Umbilical cord (tissue), 2 donors: Measurements from ENCODE around the gene LENEP. TPM values are rescaled to one million over a fixed set of nuclear protein-coding genes. Genes with fewer than 3 reads are reported as not detected.
A peak's percentile ranks its signal among the peaks of the same experiment; 100 is the strongest.

ENCODE experiments used
- DNase-seq: peaks from one replicate; pipeline ENCODE4 v3.0.0-alpha.2; 2015; ENCODE audit warnings: low spot score
- total RNA-seq: library from RNA; depleted of rRNA; stranded (reverse); fragments of >200 nt; gene quantifications from one replicate; pipeline ENCODE4 v1.2.3, GENCODE V29; 2014; ENCODE audit warnings: low replicate concordance; ENCODE audit not compliant: insufficient read depth

Gene LENEP
- total RNA-seq, 1 donor from 2014 or later: not detected

GRCh38 chr1:155010211-155010918, 17.0 kb downstream of the LENEP start:
- no peak for DNase-seq

GRCh38 chr1:155011004-155011416, 17.6 kb downstream of the LENEP start:
- no peak for DNase-seq

GRCh38 chr1:155011437-155012025, 18.1 kb downstream of the LENEP start:
- DNase-seq: no peak

- DNase-seq: peak; percentile 91
Observed at GRCh38 chr1:155012026-155012546, 18.7 kb downstream of the LENEP start.

- DNase-seq: no peak
Observed at GRCh38 chr1:155012776-155013602, 19.6 kb downstream of the LENEP start.

- no peak for DNase-seq
Observed at GRCh38 chr1:155013632-155014031, 20.2 kb downstream of the LENEP start.

GRCh38 chr1:155014709-155015508, 21.5 kb downstream of the LENEP start:
- no peak for DNase-seq

GRCh38 chr1:155015527-155016230, 22.3 kb downstream of the LENEP start:
- DNase-seq: no peak

GRCh38 chr1:155016231-155016831, 22.9 kb downstream of the LENEP start:
- DNase-seq: no peak

GRCh38 chr1:155017041-155017945, 23.9 kb downstream of the LENEP start:
- peak; percentile 93 for DNase-seq

- DNase-seq: no peak
Observed at GRCh38 chr1:155017946-155018316, 24.5 kb downstream of the LENEP start.

GRCh38 chr1:155018617-155019348, 25.4 kb downstream of the LENEP start:
- no peak for DNase-seq

- no peak for DNase-seq
Observed at GRCh38 chr1:155019377-155020245, 26.2 kb downstream of the LENEP start.

- DNase-seq: no peak
Observed at GRCh38 chr1:155022136-155022926, 28.9 kb downstream of the LENEP start.

GRCh38 chr1:155022927-155023236, 29.5 kb downstream of the LENEP start:
- no peak for DNase-seq

- no peak for DNase-seq
Observed at GRCh38 chr1:155023627-155024026, 30.2 kb downstream of the LENEP start.

- no peak for DNase-seq
Observed at GRCh38 chr1:155024315-155024714, 30.9 kb downstream of the LENEP start.
